A549 treated with DMSO at 1 μM for 4 hours (cell line): ENCODE measurements around the gene XAB2. TPM values are rescaled to one million over a fixed set of nuclear protein-coding genes. Genes with fewer than 3 reads are reported as not detected.

Source experiments
- total RNA-seq: library from RNA; stranded (reverse); fragments of 200-300 nt; extraction: Qiagen RNA extraction; gene quantifications from 5 replicates; pipeline ENCODE4 v1.2.3, GENCODE V29; 2022; ENCODE audit warnings: low read depth

XAB2 gene
- total RNA-seq: 22.3 to 28.5 TPM (median 25.5 TPM) in 5 replicates

GRCh38 chr19:7629347-7630054, at the start of gene XAB2, which contains the start of gene PET100:
Gene XAB2 (minus strand): TSS chr19:7629545. CDS start chr19:7629527, 18 bp downstream.
Gene PET100 (plus strand): TSS chr19:7629793. CDS start chr19:7629834, 41 bp downstream.

GRCh38 chr19:7676854-7677253, 47.5 kb upstream of the XAB2 start, which contains the start of gene MCEMP1:
Gene MCEMP1 (plus strand): TSS chr19:7677090. CDS start chr19:7677121, 31 bp downstream.

GRCh38 chr19:7668842-7669241, 39.5 kb upstream of the XAB2 start, which contains the start of gene RETN:
Gene RETN (plus strand): TSS chr19:7669049. CDS start chr19:7669327, 278 bp downstream.

GRCh38 chr19:7636691-7637373, 7.5 kb upstream of the XAB2 start, which contains the start of gene STXBP2:
Gene STXBP2 (plus strand): TSS chr19:7637110. CDS start chr19:7637150, 40 bp downstream.

GRCh38 chr19:7633698-7634097, 4.4 kb upstream of the XAB2 start, which contains the start of gene PCP2:
Gene PCP2 (minus strand): TSS chr19:7633719. CDS start chr19:7633457, 262 bp downstream.

GRCh38 chr19:7595466-7596133, 33.7 kb downstream of the XAB2 start, which contains the start of gene CAMSAP3:
Gene CAMSAP3 (plus strand): TSS chr19:7595863. CDS start chr19:7596003, 140 bp downstream.

Other genes starting within 250 kb of the XAB2 start
- gene PEX11G, start 140.5 kb downstream of the XAB2 start, total RNA-seq: 1.7 to 2.3 TPM (median 1.9 TPM) in 5 replicates
- 14.7 to 21.4 TPM (median 16.0 TPM) in 5 replicates for gene ZNF358, start 113.4 kb downstream of the XAB2 start, total RNA-seq
- gene MCOLN1, start 106.9 kb downstream of the XAB2 start, total RNA-seq: 9.9 to 15.7 TPM (median 11.8 TPM) in 5 replicates
- gene PNPLA6, start 93.8 kb downstream of the XAB2 start, total RNA-seq: 32.5 to 42.9 TPM (median 34.6 TPM) in 5 replicates
- gene CAMSAP3, start 33.7 kb downstream of the XAB2 start, total RNA-seq: 2.5 to 4.6 TPM (median 4.1 TPM) in 5 replicates
- gene PET100, start 248 bp upstream of the XAB2 start, total RNA-seq: 44.0 to 65.6 TPM (median 46.6 TPM) in 5 replicates
- not detected in 5 replicates for gene PCP2, start 4.2 kb upstream of the XAB2 start, total RNA-seq
- gene STXBP2, start 7.6 kb upstream of the XAB2 start, total RNA-seq: 36.6 to 42.0 TPM (median 39.7 TPM) in 5 replicates
- not detected in 5 replicates for gene RETN, start 39.5 kb upstream of the XAB2 start, total RNA-seq
- not detected in 5 replicates for gene MCEMP1, start 47.5 kb upstream of the XAB2 start, total RNA-seq
- gene TRAPPC5, start 51.3 kb upstream of the XAB2 start, total RNA-seq: 43.8 to 95.6 TPM (median 89.8 TPM) in 5 replicates
- not detected in 5 replicates for gene FCER2, start 72.6 kb upstream of the XAB2 start, total RNA-seq
- gene CLEC4G, start 102.6 kb upstream of the XAB2 start, total RNA-seq: not detected in 5 replicates
- not detected in 5 replicates for gene CD209, start 118.0 kb upstream of the XAB2 start, total RNA-seq
- gene CLEC4M, start 133.7 kb upstream of the XAB2 start, total RNA-seq: 0.06 TPM in 1 of 5 replicates, not detected in the others
- gene EVI5L, start 200.7 kb upstream of the XAB2 start, total RNA-seq: 1.3 to 1.7 TPM (median 1.5 TPM) in 5 replicates
- gene PRR36, start 244.8 kb upstream of the XAB2 start, total RNA-seq: 0.20 to 0.48 TPM (median 0.34 TPM) in 5 replicates